GM19099 (cell line): Measurements from ENCODE around the gene RCN1.

Experiments
- POLR2A ChIP-seq: IDR thresholded peaks from 3 replicates; pipeline ENCODE4 v1.6.1; 2011; ENCODE audit warnings: low read depth; ENCODE audit not compliant: insufficient read length; ENCODE audit errors: extremely low read depth

Gene RCN1

DNA sequence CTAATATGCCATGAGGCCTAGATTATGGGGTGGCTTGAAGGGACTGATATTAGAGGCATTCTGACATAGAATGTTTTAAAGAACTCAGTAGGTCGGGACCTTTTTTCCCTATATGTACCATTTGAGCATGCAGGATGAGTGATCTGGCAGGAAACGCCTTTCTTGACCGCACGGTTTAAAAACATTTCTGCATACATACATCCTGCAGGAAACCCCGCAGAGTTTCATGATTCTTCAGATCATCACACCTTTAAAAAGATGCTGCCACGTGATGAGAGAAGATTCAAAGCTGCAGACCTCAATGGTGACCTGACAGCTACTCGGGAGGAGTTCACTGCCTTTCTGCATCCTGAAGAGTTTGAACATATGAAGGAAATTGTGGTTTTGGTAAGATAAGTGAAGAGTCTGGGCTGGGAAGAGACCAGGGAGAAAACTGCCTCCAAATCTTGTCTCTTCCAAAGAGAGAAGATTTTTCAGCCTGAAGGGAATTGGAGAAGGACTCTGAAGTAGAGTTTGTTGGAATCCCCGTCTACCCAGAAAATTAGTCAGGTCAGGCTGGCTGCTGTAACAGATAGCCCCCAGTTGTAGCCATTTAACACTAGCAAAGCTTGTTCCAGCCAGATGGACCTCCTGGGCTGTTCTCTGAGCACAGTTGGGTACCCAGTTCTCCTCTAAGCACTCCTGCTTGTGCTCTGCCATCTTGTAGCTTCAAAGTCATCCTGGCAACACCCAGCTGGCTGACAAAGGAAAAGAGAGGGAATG lies 7.4 kb downstream of the RCN1 start:
- TF ChIP-seq POLR2A = no peak

DNA sequence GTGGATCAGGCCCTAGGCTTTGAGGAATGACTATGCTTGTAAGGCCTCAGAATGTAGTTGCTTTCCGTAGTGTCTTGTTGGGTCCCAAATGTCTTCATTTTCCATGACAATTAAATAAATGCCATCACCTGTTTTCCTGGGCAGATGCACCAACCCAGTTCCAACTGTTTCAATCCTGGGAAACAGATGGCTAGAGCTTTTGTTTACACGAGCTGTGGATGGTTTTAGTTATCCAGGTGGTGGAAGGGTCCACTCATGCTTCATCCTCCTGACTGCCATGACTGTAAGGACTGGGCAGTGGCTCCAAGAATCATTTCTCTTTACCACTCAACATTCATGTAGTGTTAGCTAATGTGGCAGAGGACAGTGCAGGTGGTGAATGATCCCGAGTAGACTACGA lies 8.6 kb downstream of the RCN1 start:
- TF ChIP-seq POLR2A = no peak

DNA sequence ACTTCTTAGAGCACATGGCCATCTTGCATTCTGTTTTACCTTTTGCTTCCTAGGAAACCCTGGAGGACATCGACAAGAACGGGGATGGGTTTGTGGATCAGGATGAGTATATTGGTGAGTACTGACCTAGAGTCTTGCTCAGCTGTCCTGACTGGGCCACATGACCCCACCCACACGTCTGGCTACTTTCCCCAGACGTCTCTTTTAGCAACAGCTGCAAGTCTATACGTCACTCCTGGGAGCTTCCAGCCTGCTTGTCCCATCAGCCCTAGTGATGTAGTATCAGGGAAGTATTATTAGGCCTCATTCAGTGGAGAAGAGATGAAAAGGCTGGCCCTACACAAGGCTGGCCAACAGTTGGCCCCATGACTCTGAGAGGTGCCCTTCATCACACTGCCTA lies 9.6 kb downstream of the RCN1 start:
- no peak for TF ChIP-seq POLR2A

DNA sequence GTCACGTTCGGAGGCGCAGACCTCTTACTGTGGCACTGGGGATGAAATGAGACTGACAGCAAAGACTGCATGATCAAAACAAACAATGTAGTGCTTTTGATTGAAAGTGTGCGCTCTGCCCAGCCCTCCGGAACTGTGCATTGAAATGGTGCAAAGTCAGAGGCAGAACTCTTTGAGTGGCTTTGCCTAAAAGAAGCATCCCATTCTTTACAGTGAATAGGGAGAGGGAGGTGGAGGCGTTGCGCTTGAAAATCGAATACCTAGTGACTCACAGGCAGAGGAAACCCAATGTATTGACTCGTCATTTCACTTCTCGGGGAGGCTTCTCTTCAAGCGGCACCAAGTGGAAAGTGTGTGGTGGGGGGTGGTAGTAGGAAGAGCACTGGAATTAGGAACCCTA lies 10.9 kb downstream of the RCN1 start:
- TF ChIP-seq POLR2A = no peak

DNA sequence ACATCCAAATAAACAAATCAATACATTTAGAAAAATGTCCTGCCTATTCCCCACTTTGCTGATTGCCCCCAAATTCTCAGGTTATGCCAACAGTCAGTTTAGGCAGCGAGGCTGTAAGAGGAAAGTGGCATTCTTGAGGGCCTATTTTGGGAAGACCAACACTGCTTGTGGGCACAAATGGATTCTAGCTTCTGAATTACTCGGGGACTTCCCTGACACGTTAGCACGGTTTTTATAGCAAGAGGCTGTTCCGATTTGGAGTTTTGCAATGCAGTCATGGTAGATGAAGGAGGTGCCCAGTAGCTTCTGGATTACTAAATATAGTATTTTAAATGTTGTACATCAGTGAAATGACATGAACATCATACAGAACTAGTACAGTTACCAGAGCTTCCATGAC lies 13.1 kb downstream of the RCN1 start:
- TF ChIP-seq POLR2A = no peak

DNA sequence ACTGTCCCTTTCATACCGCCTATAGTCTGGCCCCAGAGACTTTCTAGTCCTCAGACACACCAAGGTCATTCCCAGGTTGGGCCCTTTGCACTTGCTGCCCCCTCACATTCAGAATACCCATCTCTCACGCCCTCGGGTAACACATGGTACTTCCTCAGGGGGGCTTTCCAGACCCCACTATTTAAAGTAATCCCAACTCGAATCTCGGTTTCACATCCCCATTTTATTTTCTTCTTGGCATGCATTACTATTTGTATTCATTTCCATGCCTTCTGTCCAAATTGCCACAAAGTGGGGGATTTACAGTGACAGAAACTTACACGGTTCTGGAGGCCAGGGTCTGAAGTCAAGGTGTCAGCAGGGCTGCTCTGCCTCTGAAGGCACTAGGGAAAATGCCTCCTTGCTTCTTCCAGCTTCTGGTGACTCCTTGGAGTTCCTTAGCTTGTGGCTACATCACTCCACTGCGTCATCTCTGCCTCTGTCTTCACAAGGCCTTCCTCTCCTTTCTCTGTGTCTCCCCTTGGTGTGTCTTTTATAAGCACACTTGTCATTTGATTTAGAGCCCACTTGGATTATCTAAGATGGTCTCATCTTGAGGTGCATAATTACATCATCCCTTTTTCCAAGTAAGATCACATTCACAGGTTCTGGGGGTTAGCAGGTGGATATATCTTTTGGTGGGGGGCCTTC lies 15.1 kb downstream of the RCN1 start:
- TF ChIP-seq POLR2A = peak; percentile 21

DNA sequence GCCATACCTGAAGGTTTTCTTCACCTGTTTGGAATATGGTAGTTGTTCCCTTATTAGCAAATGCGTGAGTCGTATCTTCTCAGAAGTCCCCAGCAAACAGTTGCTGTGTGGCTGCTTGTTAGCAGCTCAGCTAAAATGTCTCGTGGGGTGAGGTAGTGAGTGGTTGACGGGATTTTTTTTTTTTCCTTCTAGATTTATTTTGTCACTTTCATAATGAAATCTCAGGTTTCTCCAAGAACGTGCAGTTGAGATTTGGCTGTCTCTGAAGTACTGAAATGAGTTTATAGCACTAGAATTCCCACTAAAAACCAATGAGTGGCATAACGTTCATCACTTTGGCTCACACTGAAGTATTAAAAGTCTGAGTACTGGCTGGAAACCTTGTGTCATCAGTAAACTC lies 16.8 kb downstream of the RCN1 start:
- TF ChIP-seq POLR2A = no peak

DNA sequence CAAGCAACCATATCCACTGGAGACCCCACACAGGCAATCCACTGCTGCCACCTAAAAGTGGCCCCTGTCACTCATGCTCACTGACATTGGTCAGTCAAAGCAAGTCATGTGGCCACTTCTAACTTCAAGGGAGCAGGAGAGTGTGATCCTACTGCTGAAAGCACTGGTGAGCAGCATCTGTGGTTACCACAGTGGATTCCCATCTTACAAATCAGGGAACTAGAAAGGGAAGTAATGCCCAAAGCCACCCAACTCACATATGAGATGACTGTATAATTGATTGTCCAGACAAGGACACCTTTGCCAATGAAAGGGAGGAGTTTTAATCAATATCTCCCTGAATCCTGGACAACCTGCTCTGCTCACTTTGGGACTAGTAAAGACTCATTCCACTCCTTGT lies 17.7 kb downstream of the RCN1 start:
- no peak for TF ChIP-seq POLR2A

DNA sequence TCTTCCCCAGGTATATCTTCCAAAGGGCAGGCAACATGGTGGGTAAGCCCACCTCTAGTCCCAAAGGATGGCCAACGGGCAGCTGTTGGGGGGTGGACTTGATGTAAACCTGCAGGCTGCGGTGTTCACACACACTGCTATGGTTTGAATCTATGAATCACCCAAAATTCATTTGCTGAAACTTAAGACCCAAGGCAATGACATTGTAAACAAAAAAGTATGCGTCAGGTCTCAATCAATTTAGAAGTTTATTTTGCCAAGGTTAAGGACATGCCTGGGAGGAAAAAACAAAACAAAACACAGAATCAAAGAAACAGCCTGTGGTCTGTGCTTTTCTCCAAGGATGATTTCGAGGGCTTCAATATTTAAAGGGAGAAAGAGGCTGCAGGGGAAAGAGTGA lies 18.3 kb downstream of the RCN1 start:
- TF ChIP-seq POLR2A = no peak

DNA sequence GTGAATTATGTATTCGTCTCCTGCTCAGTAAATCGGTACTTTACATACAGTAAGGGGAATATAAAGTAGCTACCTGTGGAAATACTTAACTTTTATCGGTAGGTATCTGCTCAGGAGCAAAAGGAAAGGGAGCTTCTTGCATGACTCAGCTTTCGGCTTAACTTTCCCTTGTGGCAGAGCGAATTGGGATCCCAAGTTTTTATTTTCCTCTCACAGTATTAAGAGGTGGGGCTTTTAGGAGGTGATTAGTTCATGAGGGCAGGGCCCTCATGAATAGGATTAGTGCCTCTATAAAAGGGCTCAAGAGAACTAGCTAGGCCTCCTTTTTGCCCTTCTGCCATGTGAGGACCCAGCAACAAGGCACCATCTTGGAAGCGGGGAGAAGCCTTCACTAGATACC lies 18.7 kb downstream of the RCN1 start:
- no peak for TF ChIP-seq POLR2A

DNA sequence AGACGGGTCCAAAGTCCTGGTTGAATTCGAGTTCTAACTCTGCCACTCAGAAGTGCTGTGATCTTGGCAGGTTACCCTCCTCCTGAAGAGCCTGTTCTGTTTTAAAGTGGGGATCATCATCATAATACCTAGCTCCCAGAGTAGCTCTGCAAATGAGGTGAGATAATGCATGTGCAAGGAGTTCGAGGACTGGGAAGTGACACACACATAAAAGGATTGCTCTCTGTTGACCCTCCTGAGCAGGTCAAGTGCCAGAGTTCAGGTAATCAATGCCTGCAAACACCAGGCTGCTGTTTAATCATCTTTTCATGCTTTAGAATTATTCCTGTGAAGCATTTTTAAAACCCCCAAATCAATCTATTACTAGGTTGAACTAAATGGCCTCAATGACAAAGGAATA lies 19.9 kb downstream of the RCN1 start:
- no peak for TF ChIP-seq POLR2A

DNA sequence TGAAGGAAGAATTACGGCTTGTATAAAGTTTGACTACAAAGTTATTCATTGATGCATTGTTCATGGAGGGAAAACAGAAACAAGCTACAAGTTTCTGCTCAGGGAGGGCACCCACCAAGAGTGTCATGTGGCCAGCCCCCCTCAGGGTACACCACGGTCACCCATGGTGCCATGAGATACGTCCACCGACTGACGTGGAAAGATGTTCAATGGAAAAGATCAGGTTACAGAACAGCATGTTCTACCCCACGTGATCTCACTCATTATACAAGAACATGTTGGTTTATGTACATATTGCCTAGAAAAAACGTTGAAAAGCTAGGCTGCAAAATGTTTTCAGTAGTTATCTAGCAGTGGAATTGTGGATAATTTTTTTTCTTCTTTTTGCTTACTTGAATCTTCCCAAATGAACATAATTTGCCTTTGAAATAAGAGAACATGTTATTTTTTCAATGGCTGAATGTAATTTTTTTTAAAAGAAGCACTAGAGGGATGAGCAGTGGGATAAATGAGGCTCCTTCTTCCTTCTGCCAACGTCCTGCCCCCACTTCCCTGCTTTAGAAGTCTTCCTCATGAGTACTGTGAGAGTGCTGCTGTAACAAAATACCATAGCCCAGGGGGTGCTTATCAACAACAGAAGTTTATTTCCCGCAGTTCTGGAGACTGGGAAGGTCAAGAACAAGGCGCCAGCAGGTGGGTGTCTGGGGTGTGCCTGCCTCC lies 22.5 kb downstream of the RCN1 start:
- TF ChIP-seq POLR2A = no peak

DNA sequence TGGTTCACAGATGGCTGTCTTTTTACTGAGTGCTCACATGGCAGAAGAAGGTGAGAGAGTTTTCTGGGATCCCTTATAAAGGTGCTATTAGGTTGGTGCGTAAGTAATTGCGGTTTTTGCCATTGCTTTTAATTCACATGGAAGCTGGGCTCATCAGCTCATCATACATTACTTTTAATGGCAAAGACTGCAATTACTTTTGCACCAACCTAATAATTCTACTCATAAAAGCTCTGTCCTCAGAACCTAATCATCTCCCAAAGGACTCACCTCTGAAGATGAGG lies 23.0 kb downstream of the RCN1 start:
- no peak for TF ChIP-seq POLR2A

DNA sequence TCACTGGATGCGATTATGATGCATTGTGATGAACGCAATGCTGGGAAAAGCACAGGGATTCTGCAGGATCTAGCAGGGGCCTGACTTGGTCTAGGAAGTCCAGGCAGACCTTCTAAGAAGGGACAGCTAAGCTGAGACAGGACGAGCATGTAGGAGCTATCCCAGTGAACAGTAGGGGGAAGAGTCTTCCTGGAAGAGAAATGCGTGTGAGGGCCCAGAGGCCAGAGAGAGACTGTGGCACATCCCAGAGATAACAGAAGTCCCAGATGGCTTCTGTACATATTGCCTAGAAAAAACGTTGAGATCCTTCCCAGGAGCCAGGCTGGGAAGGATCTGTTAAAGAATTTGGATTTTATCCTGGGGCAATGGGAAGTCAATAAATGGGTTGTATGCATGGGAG lies 24.6 kb downstream of the RCN1 start:
- no peak for TF ChIP-seq POLR2A

DNA sequence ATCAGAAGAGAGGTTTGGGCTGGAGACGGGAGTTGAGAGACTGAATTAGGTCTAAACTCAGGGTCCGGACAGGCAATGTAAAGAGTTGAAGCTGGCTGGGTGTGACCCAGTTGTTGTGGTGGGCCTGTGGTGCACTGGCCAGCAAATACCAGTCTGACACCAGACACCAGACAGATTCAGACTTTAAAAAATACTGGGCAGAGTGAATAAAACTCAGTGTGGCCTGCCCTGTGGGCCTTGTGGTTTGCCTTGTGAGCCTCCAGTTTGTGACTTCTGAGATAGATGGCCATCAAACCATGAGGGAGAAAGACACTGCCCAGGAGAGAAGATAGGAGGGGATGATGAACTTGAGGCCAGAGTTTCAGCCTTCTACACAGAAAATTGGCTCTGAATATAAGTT lies 25.8 kb downstream of the RCN1 start:
- no peak for TF ChIP-seq POLR2A
